GM18907 (cell line): ENCODE data around the gene ADAM22.

Experiments
- ATAC-seq: cut with Tn5 transposase; IDR thresholded peaks from one replicate; pipeline ENCODE4 v1.9.1; 2021; ENCODE audit warnings: mild to moderate bottlenecking, moderate library complexity; ENCODE audit not compliant: unreplicated experiment

ADAM22 gene

DNA sequence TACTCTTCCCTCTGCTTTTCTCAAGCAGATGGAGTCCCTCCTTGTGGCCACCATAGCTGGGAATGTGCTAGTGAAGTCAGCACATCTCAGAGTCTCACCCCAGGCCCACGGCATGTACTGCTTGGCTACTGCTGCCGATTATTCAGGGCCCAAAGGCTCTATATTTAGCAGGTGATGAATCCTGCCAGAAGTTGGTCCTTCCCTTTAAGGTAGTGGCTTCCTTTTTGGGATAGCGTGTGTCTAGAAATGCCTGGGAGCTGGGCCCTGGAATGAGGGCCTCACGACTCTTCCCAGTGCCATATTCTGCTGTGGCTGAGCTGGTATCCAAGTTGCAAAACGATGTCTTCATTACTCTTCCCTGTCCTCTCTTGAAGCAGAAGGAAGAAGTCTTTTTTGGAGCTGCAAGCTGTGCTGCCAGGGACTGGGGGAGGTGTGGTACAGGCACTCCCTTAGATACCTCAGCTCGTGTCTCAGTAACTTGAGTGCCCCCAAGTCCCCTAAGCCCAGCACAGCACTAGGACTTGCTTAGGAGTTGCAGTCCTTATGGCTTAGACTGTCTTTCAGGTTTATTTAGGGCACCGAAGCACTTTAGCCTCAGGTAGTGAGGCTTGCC, 100.1 kb downstream of the ADAM22 start:
- ATAC-seq = no peak

DNA sequence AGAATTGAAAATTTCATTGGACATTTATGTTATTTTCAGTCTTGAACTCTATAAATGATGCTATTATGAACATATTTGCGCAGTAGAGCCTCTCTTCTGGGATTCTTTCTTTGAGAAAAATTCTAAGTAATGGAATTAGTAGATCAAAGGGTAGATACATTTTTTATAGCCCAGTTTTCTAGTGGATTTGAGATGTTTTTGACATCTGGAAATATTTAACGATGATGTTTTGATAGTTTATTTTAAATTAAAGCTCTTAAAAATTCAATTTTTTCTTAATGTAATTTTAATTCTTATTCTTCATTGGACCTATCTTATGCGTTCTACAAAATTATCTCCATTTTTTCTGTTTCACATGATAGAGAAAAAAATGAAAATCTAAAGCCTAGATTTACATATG, 103.0 kb downstream of the ADAM22 start:
- no peak for ATAC-seq

DNA sequence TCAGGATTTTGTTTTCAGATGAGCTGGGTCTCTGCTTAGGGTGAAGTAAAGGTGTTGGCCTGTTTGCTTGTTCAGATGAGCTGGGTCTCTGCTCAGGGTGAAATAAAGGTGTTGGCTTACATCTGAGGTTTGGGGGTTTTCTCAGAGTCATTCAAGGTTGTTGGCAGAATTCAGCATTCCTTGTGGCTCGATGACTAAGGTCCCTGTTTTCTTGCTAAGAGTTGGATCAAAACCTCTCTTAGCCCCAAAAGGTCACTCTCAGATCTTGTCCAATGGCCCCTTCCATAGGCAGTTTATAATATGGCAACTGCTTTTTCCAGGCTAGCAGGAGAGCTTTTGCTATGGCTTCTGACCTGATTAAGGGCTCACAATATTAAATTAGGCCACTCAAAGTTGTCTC, 106.6 kb downstream of the ADAM22 start:
- ATAC-seq = no peak

DNA sequence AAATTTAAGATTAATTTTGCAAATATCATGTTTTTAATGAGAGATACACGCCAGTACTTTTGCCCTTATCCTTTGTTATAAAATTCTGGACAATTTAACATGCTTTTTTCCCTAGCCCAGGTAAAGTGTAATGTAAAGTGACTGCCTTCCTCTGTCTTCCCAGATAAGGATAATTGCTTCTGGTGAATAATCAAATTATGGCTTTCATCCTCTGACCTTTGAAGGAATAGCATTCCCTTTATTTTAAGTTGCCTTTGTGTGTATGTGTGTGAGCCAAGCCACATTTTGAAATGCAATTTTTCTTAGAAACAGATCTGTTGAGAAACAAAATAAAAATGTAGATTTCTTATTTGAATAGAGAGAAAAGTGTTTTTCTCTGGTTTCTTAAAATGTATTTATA, 107.5 kb downstream of the ADAM22 start:
- no peak for ATAC-seq

DNA sequence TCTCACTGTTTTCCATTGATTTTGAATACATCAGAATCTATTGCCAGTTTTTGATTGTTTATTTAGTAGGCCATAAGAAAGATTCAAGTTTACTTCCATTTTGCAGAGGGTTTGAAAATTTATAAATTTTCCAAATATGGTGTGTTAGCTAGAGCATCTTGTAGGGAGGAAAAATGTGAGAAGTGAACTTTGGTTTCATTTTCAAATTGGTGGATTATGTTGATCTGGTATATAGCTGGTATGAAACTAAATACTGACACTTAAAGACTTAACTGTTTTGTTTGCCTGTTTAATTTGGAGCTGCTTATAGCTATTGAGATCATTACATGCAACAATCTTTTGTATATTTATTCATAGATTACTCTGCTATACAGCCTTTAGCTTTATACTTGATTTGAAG, 108.1 kb downstream of the ADAM22 start:
- peak; percentile 43 for ATAC-seq

- no peak for ATAC-seq
Observed at GRCh38 chr7:88042803-88043202, 108.8 kb downstream of the ADAM22 start.

- no peak for ATAC-seq
Observed at GRCh38 chr7:88044069-88044468, 110.0 kb downstream of the ADAM22 start.

- ATAC-seq = no peak
Observed at GRCh38 chr7:88046839-88047573, 113.0 kb downstream of the ADAM22 start.

DNA sequence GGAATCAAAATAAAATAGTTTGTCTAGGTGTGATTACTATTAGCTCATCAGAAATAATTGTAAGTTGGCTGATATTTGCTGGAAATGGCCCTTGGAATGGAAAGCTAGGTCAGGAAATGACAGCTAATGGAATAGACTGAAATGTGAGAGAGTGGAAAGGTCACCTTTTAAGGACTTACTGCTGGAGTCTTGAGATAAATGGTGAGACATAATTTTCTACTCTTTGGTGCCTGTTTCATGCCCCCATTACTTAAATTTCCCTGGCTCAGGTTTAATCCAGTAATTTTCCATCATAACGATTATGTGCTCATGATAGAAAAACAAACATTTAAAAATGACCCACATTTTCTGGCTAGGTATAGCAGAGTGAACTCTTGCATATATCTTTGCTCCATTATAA, 123.6 kb downstream of the ADAM22 start:
- no peak for ATAC-seq

GRCh38 chr7:88062238-88062637, 128.2 kb downstream of the ADAM22 start:
- no peak for ATAC-seq

DNA sequence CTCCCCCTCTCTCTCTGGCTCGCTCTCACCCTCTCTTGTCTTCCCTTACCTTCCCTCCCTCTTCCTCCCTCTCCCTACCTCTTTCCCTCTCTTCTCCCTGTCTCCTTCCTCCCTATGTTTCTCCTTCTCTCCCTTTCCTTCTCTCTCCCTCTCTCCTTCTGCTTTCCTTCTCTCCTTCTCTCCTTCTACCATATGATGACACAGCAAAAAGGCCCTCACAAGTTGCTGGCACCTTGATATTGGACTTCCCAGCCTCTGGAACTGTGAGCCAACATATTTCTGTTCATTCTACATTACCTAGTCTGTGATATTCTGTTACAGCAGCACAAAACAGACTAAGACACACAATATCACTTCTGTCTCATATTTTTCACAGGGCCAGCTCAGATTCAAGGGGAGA, 135.0 kb downstream of the ADAM22 start:
- ATAC-seq = no peak

DNA sequence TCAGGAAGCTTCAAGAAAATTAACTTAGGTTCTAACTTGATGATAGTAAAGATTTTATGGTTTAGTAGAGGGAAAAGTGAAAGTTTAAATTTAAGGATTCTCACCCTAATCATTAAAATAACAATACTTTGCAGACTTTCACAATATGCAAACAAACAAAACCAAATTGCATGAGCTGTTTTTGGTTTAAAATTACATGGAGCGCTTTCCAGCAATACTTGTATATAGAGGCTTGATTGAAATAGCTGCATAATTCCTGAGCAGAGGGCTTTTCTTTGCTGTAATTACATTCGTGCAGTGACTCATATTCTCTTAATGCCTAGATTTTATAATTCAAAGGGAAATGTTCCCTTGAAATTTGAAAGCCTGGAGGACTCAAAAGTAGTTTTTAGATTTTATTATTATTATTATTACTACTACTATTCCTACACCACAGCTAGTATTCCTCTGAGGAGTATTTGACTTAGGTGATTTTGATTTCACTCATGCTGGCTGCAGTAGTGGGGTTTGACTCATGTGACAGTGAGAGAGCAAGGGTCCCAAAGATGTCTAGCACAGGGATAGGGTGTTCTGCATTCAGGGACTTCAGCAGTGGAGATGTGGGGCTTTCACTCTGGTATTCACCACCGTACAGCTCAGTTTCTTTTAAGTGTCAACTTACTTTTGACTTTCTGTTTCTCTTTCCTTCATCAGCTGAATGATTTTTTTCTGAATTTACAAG, 138.1 kb downstream of the ADAM22 start:
- peak; percentile 89 for ATAC-seq

DNA sequence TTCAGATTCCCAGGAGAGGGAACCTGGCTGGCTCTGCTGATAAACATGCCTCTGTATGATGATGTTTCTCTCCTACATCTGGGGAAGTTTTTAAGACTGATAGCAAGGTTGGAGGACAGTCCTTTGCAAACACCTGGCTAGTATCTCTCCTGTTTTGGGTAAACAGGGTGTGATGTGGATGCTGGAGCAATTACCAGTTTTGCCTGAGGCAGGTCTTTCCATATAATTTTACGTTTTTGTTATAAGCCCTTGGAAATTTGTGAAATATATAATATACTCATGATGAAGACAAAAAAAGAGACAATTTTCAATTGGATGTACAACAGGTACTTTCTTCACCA, 138.6 kb downstream of the ADAM22 start:
- peak; percentile 39 for ATAC-seq

DNA sequence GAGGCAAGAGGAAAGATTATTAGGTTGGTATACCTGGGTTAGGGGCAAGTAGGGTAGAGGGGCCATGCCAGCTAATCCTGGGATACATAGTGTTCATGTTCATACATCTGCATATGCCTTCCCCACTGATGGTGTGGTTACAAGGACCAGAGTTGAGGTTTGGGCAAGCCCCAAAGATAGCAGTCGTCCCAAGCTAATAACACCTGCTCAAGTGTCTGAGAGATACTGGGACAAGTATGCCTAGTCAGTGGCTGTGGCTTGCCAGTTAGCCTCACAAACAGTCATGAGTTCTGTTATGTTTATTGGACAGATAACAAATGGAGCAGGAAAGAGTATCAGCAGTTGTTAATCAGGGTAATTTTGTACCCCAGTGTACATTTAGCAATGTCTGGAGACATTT, 139.6 kb downstream of the ADAM22 start:
- peak; percentile 41 for ATAC-seq

DNA sequence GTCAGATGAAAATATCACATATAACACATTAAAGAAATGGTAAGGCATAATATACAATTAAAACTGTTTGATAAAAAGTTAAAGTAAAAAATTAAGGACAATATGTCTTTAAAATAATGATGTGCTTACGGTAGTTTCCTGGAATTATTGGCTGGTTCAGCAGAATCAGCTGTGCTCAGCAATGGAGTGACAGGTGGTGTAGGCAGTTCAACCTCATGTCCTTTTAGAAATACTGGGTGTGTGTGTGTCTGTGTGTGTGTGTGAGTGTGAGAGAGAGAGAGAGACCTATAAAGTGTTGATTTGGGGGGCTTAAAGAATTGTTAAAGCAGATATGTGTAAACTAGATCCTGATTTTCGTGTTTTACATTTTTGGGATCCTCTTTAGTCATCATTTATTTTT, 141.2 kb downstream of the ADAM22 start:
- ATAC-seq = no peak

DNA sequence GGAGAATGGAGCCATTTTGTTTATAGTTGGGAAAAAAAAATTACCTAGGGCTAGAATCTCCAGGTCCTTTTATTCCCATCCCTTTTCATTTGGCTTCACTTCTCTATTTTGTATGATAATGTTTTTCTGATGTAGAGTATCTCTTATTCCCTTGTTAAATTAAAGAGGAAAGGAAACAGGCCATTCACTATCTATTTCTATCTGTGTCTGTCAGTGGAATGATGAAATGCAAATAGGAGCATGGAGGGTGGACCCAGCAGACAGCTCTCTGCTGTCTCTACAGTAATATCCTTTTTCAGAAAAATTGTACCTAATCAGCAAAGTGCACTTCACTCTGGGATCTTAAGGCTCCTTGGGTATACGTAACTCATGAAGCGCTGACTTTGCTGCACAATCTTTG, 149.8 kb downstream of the ADAM22 start:
- no peak for ATAC-seq

DNA sequence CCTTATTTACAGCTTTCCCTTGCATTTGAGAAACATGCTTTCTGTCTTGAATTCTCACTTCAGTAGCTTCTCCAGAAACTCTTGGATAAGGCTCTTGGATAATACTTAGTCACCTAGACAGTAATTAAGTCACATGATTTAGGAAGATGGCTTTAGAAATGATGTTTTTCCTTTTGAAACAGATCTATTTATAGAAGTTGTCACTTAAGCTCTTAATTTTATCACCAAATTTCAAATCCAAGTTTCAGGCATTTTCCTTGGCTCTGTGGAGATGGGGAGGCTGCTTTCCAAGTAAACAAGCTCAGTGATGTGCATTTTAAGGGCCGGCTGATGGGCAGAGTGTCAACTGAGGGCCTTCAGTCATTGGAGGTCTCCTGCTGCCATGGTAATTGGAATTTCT, 155.5 kb downstream of the ADAM22 start:
- no peak for ATAC-seq

DNA sequence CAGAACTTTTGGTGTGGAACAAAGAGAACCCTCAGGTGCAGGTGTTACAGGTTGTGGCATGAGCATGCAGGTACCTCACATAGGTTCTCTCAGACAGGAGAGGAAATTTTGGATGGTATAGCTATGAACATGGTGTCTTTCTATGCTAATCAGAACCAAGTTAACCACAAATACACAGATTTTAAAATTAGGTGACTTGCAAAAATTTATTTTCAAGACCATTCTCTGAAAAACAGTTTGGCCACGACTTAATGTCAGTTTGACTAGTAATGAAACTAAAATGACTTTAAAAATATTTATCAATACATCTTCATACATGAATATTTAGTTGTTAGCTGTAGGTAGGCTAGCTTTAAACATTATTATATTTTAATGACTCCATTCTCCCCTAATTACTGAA, 156.2 kb downstream of the ADAM22 start:
- ATAC-seq = no peak

GRCh38 chr7:88090671-88091070, 156.6 kb downstream of the ADAM22 start:
- peak; percentile 68 for ATAC-seq

DNA sequence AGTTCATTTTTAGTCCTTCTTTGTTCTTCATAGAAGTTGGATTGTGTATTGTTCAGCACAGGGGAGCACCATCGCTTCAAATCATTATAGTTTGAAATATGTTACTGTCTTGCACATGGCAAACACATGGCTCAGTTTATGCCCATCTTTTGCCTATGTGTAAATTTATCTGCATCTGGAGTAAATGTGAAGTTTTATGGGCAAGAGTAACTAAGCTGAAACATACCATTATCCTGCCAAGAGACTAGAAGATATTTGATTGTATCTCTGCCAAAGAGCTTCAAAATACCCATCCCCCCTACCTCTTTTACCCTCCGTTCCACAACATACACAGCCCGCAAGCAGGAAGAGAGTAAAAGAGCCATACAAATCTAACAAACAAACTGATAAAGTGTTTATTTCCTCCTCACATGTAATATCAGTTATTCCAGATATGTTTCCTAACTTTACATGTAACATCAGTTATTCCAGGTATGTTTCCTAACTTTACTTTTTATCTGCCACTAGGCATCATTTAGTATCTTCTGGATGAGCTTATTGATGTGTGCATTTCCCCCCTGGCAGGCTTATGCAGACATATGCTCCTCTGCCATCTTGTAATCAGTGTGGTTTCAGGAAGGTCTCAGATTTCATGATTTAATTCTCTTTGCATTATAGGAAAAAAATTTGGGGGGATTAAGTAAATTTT, 158.1 kb downstream of the ADAM22 start:
- no peak for ATAC-seq

- ATAC-seq = no peak
Observed at GRCh38 chr7:88092676-88092999, 158.6 kb downstream of the ADAM22 start.

DNA sequence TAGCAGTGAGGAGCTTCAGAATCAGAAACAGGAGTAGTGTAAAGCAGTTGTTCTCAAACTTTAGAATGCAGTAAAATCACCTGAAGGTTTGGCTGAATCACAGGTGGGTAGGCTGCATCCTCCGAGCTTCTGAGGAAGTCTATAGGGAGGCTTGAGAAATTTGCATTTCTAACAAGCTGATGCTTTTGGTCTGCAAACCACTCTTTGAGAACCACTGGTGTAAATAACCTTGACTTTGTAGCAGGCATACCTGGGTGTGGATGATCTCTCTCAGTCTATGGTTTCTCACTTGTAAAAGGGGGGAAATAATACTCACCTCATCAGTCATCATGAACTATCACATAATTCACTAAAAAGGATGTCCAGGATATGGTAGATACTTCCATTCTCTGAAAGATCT, 167.7 kb downstream of the ADAM22 start:
- ATAC-seq = peak; percentile 63
